HepG2 (cell line): ENCODE results near the gene RAB17. TPM values are rescaled to one million over a fixed set of nuclear protein-coding genes. Genes with fewer than 3 reads are reported as not detected.
A peak's percentile ranks its signal among the peaks of the same experiment; 100 is the strongest.

Source experiments
- ATAC-seq: fragments of 200-7000 bp; cut with Tn5 transposase; 3 replicates; pipeline ENCODE4 v1.9.1; 2020; ENCODE audit warnings: mild to moderate bottlenecking, moderate library complexity
- BruUV-seq: library from RNA; stranded (reverse); fragments of 400-500 nt; replicated peaks from 2 replicates; lab custom pipeline; 2021; lab: Mats Ljungman, UMichigan
- CTCF ChIA-PET: fragments of 300-600 bp; formaldehyde crosslinking; extraction: SDS; loops from one replicate; lab custom pipeline; 2021; ENCODE audit warnings: low total read pairs, inconsistent platforms, low intra/inter-chr PET ratio; lab: Yijun Ruan, JAX
- POLR2A ChIA-PET: fragments of 350-600 bp; sonication (Branson Sonifier 250); formaldehyde crosslinking; loops from one replicate; lab custom pipeline; 2020; ENCODE audit warnings: antibody characterized with exemption, inconsistent platforms; lab: Yijun Ruan, JAX
- DNase-seq: peaks from one replicate; pipeline ENCODE4 v3.0.0-alpha.2; 2015; ENCODE audit warnings: low spot score
- FAIRE-seq: peaks from 3 replicates; lab custom pipeline; 2011; peaks lifted over from hg19 to GRCh38; lab: Jason Lieb, UNC
- H2AFZ ChIP-seq: one replicate; pipeline ENCODE4 v1.6.1; 2011; ENCODE audit warnings: low read length, inconsistent platforms
- H3K27ac ChIP-seq: fragments of 300-600 bp; 3 replicates; pipeline ENCODE4 v1.8.0; 2011; ENCODE audit warnings: mixed run types, mild to moderate bottlenecking, mixed read lengths, low read length, inconsistent platforms; ENCODE audit not compliant: insufficient read depth; ENCODE audit errors: extremely low read length
- H3K27me3 ChIP-seq, 2 experiments: fragments of 200-600 bp in 1 of 2; 2 replicates in 1 of 2; 3 replicates in 1 of 2; pipeline versions ENCODE4 v1.6.0 to v1.8.0; 2011; ENCODE audit warnings: low read length in 2 of 2, mild to moderate bottlenecking in 2 of 2, moderate library complexity in 2 of 2, inconsistent platforms in 1 of 2; ENCODE audit not compliant: insufficient read depth in 2 of 2, control insufficient read depth in 1 of 2
- H3K36me3 ChIP-seq, 2 experiments: fragments of 200-600 bp in 1 of 2; replicated peaks in 1 of 2; 2 replicates in 1 of 2; 3 replicates in 1 of 2; pipeline versions ENCODE4 v1.5.1 to v1.8.0; 2011; ENCODE audit warnings: low read length in 2 of 2, inconsistent platforms in 1 of 2; ENCODE audit not compliant: insufficient read depth in 2 of 2, control insufficient read depth in 1 of 2
- H3K4me1 ChIP-seq: 2 replicates; pipeline ENCODE4 v1.5.1; 2012; ENCODE audit warnings: low read length, inconsistent platforms; ENCODE audit not compliant: insufficient read depth
- H3K4me2 ChIP-seq: 2 replicates; pipeline ENCODE4 v1.6.0; 2011; ENCODE audit warnings: low read depth, low read length, inconsistent platforms
- H3K4me3 ChIP-seq, 3 experiments: fragments of 200-600 bp in 1 of 3; sonication (generic), shearing (Covaris generic) in 1 of 3; replicated peaks in 1 of 3; 2 replicates each; pipeline ENCODE4 v1.5.1; 2011 to 2016; ENCODE audit warnings: low read length in 3 of 3, inconsistent platforms in 2 of 3, low read depth in 2 of 3, mild to moderate bottlenecking in 2 of 3, control low read depth in 1 of 3, mixed read lengths in 1 of 3; ENCODE audit not compliant: insufficient read depth in 1 of 3
- H3K79me2 ChIP-seq: one replicate; pipeline ENCODE4 v1.6.1; 2011; ENCODE audit warnings: low read length, inconsistent platforms; ENCODE audit not compliant: insufficient read depth
- H3K9ac ChIP-seq: 2 replicates; pipeline ENCODE4 v1.6.0; 2011; ENCODE audit warnings: mild to moderate bottlenecking, low read depth, low read length, inconsistent platforms; ENCODE audit not compliant: insufficient read depth
- H3K9me3 ChIP-seq: 2 replicates; pipeline ENCODE4 v1.5.1; 2012; ENCODE audit warnings: mild to moderate bottlenecking, low read length
- H4K20me1 ChIP-seq: 2 replicates; pipeline ENCODE4 v1.6.0; 2011; ENCODE audit warnings: inconsistent platforms, mild to moderate bottlenecking, low read length, moderate library complexity; ENCODE audit not compliant: insufficient read depth
- CBX5 ChIP-seq: sonication (generic); formaldehyde crosslinking; IDR thresholded peaks from 2 replicates; pipeline ENCODE4 v1.4.0; 2020; ENCODE audit warnings: missing genetic modification reagents, borderline replicate concordance
- FOXA1 ChIP-seq, 2 experiments: fragments of 450-650 bp in 1 of 2; sonication (generic) in 1 of 2; formaldehyde crosslinking in 1 of 2; IDR thresholded peaks; 2 replicates each; pipeline versions ENCODE4 v1.4.0 to v1.6.1; 2016 to 2020; ENCODE audit warnings: missing genetic modification reagents in 1 of 2
- FOXA3 ChIP-seq: IDR thresholded peaks from 2 replicates; pipeline ENCODE4 v1.6.1; 2016; ENCODE audit warnings: missing genetic modification reagents, missing compliant biosample characterization
- HMG20A ChIP-seq: IDR thresholded peaks from 2 replicates; pipeline ENCODE4 v1.6.1; 2016; ENCODE audit warnings: borderline replicate concordance
- HNRNPL ChIP-seq: fragments of 200-400 bp; formaldehyde crosslinking; IDR thresholded peaks from 2 replicates; pipeline ENCODE4 v1.6.1; 2017; ENCODE audit warnings: mild to moderate bottlenecking, low read depth, low read length
- MAX ChIP-seq: IDR thresholded peaks from 2 replicates; pipeline ENCODE4 v1.6.1; 2012; ENCODE audit warnings: inconsistent platforms
- NR2F6 ChIP-seq, 2 experiments: IDR thresholded peaks; 2 replicates each; pipeline ENCODE4 v1.6.1; 2016; ENCODE audit warnings: antibody characterized with exemption in 1 of 2, mild to moderate bottlenecking in 1 of 2
- POGZ ChIP-seq: sonication (generic); formaldehyde crosslinking; IDR thresholded peaks from 2 replicates; pipeline ENCODE4 v1.4.0; 2020; ENCODE audit warnings: mild to moderate bottlenecking, missing genetic modification reagents
- POLR2A ChIP-seq, 2 experiments: IDR thresholded peaks; 2 replicates each; pipeline ENCODE4 v1.6.1; 2011; ENCODE audit warnings: low read depth in 2 of 2, low read length in 2 of 2, mild to moderate bottlenecking in 1 of 2, moderate library complexity in 1 of 2; ENCODE audit not compliant: insufficient read depth in 1 of 2
- POLR2G ChIP-seq: fragments of 200-400 bp; formaldehyde crosslinking; IDR thresholded peaks from 2 replicates; pipeline ENCODE4 v1.6.1; 2018; ENCODE audit warnings: mild to moderate bottlenecking, low read depth, low read length, moderate library complexity
- SRY ChIP-seq: sonication (generic); formaldehyde crosslinking; IDR thresholded peaks from 2 replicates; pipeline ENCODE4 v1.8.0; 2022; ENCODE audit warnings: mild to moderate bottlenecking, missing genetic modification reagents
- THYN1 ChIP-seq: sonication (generic); formaldehyde crosslinking; IDR thresholded peaks from 2 replicates; pipeline ENCODE4 v1.8.1; 2023; ENCODE audit warnings: low read depth, mild to moderate bottlenecking, moderate library complexity, missing genetic modification reagents, borderline replicate concordance
- TMF1 ChIP-seq: sonication (generic); formaldehyde crosslinking; IDR thresholded peaks from 2 replicates; pipeline ENCODE4 v1.8.1; 2022; ENCODE audit warnings: low read depth, missing genetic modification reagents
- ZBTB38 ChIP-seq: sonication (generic); formaldehyde crosslinking; IDR thresholded peaks from 2 replicates; pipeline ENCODE4 v1.5.1; 2020; ENCODE audit warnings: mild to moderate bottlenecking, missing genetic modification reagents
- ZFP41 ChIP-seq: sonication (generic); formaldehyde crosslinking; IDR thresholded peaks from 2 replicates; pipeline ENCODE4 v1.4.0; 2020; ENCODE audit warnings: mild to moderate bottlenecking, missing genetic modification reagents, borderline replicate concordance
- ZNF281 ChIP-seq: sonication (generic); formaldehyde crosslinking; IDR thresholded peaks from 2 replicates; pipeline ENCODE4 v1.4.0; 2020; ENCODE audit warnings: missing genetic modification reagents, borderline replicate concordance
- ZNF558 ChIP-seq: sonication (generic); formaldehyde crosslinking; IDR thresholded peaks from 2 replicates; pipeline ENCODE4 v1.9.0; 2022; ENCODE audit warnings: mild to moderate bottlenecking, missing genetic modification reagents, borderline replicate concordance
- ZNF749 ChIP-seq: sonication (generic); formaldehyde crosslinking; IDR thresholded peaks from 2 replicates; pipeline ENCODE4 v1.8.0; 2022; ENCODE audit warnings: mild to moderate bottlenecking, missing genetic modification reagents, moderate library complexity, borderline replicate concordance
- WGBS: methylation state at CpG from one replicate; pipeline ENCODE4 v1.1.6; 2017; ENCODE audit warnings: low lambda C conversion rate; 5-methylcytosine and 5-hydroxymethylcytosine counted together
- in situ Hi-C: cut with HindIII; loops from 2 replicates; pipeline ENCODE4 v1.10.0; 2017; ENCODE audit warnings: low pct_unique_long_range_greater_than_20kb; ENCODE audit not compliant: extremely low pct_ligation_motif_present
- intact Hi-C: fragments of 100-400 bp; cut with micrococcal nuclease; formaldehyde crosslinking; loops from one replicate; pipeline ENCODE4 v1.10.0; 2022; ENCODE audit not compliant: unreplicated experiment
- polyA plus RNA-seq, 8 experiments: library from polyadenylated mRNA; depleted of rRNA in 3 of 8; stranded (reverse) in 7 of 8; unstranded in 1 of 8; fragments of >200 nt; fragmentation: Illumina TruSeq in 4 of 8; extraction: Trizol in 4 of 8; gene quantifications; 2 replicates each; pipeline versions ENCODE4 v1.2.1 to v1.2.3, GENCODE V29; 2011 to 2016; ENCODE audit warnings: low read depth in 4 of 8, missing spikeins in 1 of 8, mixed read lengths in 1 of 8; ENCODE audit not compliant: insufficient read depth in 1 of 8
- total RNA-seq, 5 experiments: library from RNA; depleted of rRNA; stranded (reverse); fragments of >200 nt; fragmentation: Illumina TruSeq; extraction: Trizol; gene quantifications; 2 replicates each; pipeline ENCODE4 v1.2.3, GENCODE V29; 2016; ENCODE audit warnings: low read depth in 1 of 5
- TF ChIP-seq, protein P1 (sequence below): IDR thresholded peaks from 2 replicates; pipeline ENCODE4 v1.6.1; 2016; ENCODE audit warnings: low read depth, borderline replicate concordance

Gene RAB17
- total and polyA plus RNA-seq, 2 of the 13 experiments (the other 11 are each of a cell fraction or from before 2014, with no cell fraction given) = 68.0 to 124 TPM

DNA sequence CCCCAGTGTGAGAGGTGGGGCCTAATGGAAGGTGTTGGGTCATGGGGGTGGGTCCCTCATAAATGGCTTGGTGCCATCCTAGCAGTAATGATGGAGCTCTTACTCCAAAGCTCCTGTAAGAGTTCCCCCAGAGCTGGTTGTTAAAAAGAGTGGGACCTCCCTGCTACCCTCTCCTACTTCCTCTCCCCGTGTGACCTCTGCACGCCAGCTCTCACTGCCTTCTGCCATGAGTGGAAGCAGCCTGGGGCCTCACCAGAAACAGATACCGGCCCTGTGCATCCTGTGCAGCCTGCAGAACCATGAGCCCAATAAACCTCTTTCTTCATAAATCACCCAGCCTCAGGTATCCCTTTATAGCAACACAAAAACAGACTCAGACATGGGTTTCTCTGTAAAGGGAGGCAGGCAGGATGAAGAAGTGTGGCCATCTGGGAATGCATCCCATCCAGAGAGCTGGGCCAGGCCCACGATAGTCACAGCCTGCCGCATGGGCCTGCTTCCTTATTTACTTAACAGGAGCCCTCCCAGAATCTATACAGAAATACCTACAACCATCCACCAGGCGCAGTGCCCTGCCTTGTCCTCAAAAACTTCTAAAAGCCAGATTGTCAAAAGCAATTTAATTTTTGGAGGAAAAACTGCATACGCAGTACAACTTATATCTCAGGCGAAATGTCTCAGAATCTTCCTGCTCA, 16.7 kb downstream of the RAB17 start (continued):
- TF ChIP-seq ZNF558 (CRISPR knock-in tag) (no peak), ZNF749 (CRISPR knock-in tag) (no peak), FOXA3 (0 out of 2 replicates have a peak, but pooled peaks have one; percentile 37), THYN1 (CRISPR knock-in tag) (no peak)

GRCh38 chr2:237572742-237573101, 17.8 kb downstream of the RAB17 start:
- H3K4me3 ChIP-seq = no peak overlapping the region
- intact Hi-C loops = loop anchor here (1.0 to 2.0 kb wide), 5 partner anchors 60 to 418 kb away; no protein-coding TSS in a partner anchor
- FAIRE-seq (no peak), ATAC-seq (peak; percentile 31), DNase-seq (no peak)
- no peak overlapping the region for H3K9ac ChIP-seq
- peaks cover 19% of the 10 kb centered on the region for H3K4me1 ChIP-seq
- H3K36me3 ChIP-seq = peaks cover 4 to 16% of the 10 kb centered on the region in 2 experiments
- no peak overlapping the region for H2AFZ ChIP-seq
- TF ChIP-seq ZBTB38 (CRISPR knock-in tag) = no peak
- TF ChIP-seq, protein P1, sequence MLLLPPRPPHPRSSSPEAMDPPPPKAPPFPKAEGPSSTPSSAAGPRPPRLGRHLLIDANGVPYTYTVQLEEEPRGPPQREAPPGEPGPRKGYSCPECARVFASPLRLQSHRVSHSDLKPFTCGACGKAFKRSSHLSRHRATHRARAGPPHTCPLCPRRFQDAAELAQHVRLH = no peak
- TF ChIP-seq NR2F6 (IDR thresholded peaks at IDR 0.05) = no peak
- TF ChIP-seq NR2F6 (CRISPR knock-in tag; IDR thresholded peaks at IDR 0.05) = 0 out of 2 replicates have a peak, but pooled peaks have one; percentile 15
- peak; percentile 31 for TF ChIP-seq POLR2G
- no peak for TF ChIP-seq HNRNPL
- no peak for TF ChIP-seq ZFP41 (CRISPR knock-in tag)
- no peak for TF ChIP-seq HMG20A (CRISPR knock-in tag)
- TF ChIP-seq SRY (CRISPR knock-in tag) = no peak
- no peak for TF ChIP-seq TMF1
- TF ChIP-seq ZNF281 (CRISPR knock-in tag) = peak; percentile 82
- 0 out of 4 replicates have a peak, but pooled peaks of 1 of the 2 experiments have one; percentile 15 for TF ChIP-seq POLR2A (IDR thresholded peaks at IDR 0.05; ENCODE audit: insufficient read depth in 1 of 2, low read depth in 2 of 2, low read length in 2 of 2)
- no peak for TF ChIP-seq MAX
- no peak for TF ChIP-seq CBX5 (CRISPR knock-in tag)
- no peak for TF ChIP-seq POGZ
- no peak for TF ChIP-seq FOXA1 (IDR thresholded peaks at IDR 0.05)
- TF ChIP-seq FOXA1 (CRISPR knock-in tag; IDR thresholded peaks at IDR 0.05) = no peak
- ChIA-PET CTCF (interaction anchor here (1.2 to 4.9 kb wide), 3 partner anchors 61 to 419 kb away, joined by 3 to 109 read pairs (median 31); no protein-coding TSS in a partner anchor), POLR2A (interaction anchor here (1.2 to 1.6 kb wide), 4 partner anchors 29 to 101 kb away, joined by 3 to 11 read pairs (median 4); no protein-coding TSS in a partner anchor)
- H4K20me1 ChIP-seq = no peaks in the 10 kb centered on the region
- in situ Hi-C loops = loop anchor here (5.0 kb wide), 2 partner anchors 60 to 415 kb away; no protein-coding TSS in a partner anchor
- no peaks in the 10 kb centered on the region for H3K79me2 ChIP-seq
- 63% methylated on average over 4 of the region's 4 CpGs for WGBS
- H3K9me3 ChIP-seq = no peaks in the 10 kb centered on the region
- H3K27ac ChIP-seq = no peak overlapping the region
- no peak overlapping the region for H3K4me2 ChIP-seq
- peaks cover 0 to 13% of the 10 kb centered on the region in 2 experiments; a peak in 3 of 5 replicates for H3K27me3 ChIP-seq
- BruUV-seq = no TSS peak
